ENCODE measurements around the gene TXNL4B.

DNA sequence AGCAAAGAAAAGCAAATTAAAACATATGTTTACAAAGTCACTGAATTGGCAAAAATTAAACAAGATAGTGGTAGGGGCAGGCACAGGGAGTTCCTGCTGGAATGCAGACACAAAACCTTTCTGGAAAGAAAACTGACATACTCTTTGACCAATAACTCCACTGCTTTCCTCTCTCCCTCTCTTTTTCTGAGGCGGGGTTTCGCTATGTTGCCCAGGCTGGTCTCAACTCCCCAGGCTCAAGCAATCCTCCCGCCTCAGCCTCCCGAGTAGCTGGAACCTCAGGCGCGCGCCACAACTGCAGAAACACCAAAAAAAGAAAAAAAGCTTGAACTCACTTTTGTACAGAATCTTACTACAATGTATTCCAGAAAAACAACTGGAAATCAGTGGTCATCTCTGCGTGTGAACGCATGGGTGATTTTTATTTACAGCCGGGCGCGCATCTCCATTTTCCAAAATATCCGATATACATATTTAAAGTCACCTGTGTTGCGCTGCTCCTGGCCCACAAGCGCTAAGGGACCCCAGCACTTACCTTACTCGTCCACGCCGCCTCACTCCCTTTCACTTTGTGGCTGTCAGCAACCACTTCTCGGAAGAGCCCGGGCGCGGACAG, 480 bp downstream of the TXNL4B start:
- TF ChIP-seq TAF1 (IDR thresholded peaks at IDR 0.05; ENCODE audit: low read depth, low read length) (no peak), POLR2A (IDR thresholded peaks at IDR 0.05; ENCODE audit: low read depth, low read length) (no peak), POLR2AphosphoS5 (IDR thresholded peaks at IDR 0.05; ENCODE audit: low read depth, low read length) (no peak), POU2F2 (IDR thresholded peaks at IDR 0.05; ENCODE audit: low read depth, low read length) (no peak), SPI1 (IDR thresholded peaks at IDR 0.05; ENCODE audit: low read depth, low read length) (no peak)
